Transverse colon (tissue), 4 donors: Measurements from ENCODE around the gene FOLH1.
"Not testable (repeated sequence)": the region's sequence is repeated elsewhere in the genome, so short reads cannot be mapped to it uniquely, and the experiment has no call there.

Experiments used
- EP300 ChIP-seq: sonication (generic); formaldehyde crosslinking; IDR thresholded peaks from one replicate; pipeline ENCODE4 v1.6.1; 2017; ENCODE audit warnings: antibody characterized with exemption, low read depth
- POLR2A ChIP-seq: fragments of 450-650 bp; IDR thresholded peaks from one replicate; pipeline ENCODE4 v1.6.1; 2016; ENCODE audit warnings: antibody characterized with exemption, mild to moderate bottlenecking, moderate library complexity
- POLR2AphosphoS5 ChIP-seq, 3 donors: sonication (generic); formaldehyde crosslinking; IDR thresholded peaks; one replicate each; pipeline ENCODE4 v1.6.1; 2016; ENCODE audit warnings: antibody characterized with exemption in 3 of 3
- TF ChIP-seq, protein P1 (sequence below), 5 experiments: fragments of 200-600 bp in 3 of 5; fragments of 450-650 bp in 2 of 5; sonication (generic) in 3 of 5; IDR thresholded peaks; 1 replicate in 2 of 5; 2 replicates in 3 of 5; pipeline ENCODE4 v1.5.1; 2016 to 2017; ENCODE audit warnings: antibody characterized with exemption in 5 of 5, inconsistent platforms in 3 of 5, mild to moderate bottlenecking in 2 of 5, moderate library complexity in 1 of 5

DNA sequence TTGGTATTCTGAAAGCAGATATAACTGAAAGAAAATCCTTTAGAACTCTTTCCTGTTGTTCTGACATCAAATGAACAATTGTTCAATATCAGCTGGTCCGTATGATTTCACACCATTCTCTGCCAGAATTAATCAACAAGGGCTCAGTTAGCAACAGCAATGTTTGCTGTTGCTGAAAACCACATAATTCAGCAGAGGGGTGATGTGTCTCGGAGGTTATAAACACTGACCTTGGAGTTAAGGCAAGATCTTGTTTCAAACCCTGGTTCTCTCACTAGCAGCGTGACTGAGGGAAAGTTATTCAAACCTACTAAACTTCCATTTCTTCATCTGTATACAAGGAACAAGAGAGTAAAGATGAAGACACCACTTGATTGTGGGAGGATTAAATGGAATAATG lies 36.8 kb downstream of the FOLH1 start:
- TF ChIP-seq, protein P1, sequence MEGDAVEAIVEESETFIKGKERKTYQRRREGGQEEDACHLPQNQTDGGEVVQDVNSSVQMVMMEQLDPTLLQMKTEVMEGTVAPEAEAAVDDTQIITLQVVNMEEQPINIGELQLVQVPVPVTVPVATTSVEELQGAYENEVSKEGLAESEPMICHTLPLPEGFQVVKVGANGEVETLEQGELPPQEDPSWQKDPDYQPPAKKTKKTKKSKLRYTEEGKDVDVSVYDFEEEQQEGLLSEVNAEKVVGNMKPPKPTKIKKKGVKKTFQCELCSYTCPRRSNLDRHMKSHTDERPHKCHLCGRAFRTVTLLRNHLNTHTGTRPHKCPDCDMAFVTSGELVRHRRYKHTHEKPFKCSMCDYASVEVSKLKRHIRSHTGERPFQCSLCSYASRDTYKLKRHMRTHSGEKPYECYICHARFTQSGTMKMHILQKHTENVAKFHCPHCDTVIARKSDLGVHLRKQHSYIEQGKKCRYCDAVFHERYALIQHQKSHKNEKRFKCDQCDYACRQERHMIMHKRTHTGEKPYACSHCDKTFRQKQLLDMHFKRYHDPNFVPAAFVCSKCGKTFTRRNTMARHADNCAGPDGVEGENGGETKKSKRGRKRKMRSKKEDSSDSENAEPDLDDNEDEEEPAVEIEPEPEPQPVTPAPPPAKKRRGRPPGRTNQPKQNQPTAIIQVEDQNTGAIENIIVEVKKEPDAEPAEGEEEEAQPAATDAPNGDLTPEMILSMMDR (IDR thresholded peaks at IDR 0.05): not testable (repeated sequence)
- not testable (repeated sequence) for TF ChIP-seq POLR2AphosphoS5 (IDR thresholded peaks at IDR 0.05); EP300; POLR2A
